Neural cell (in vitro differentiated cells): Measurements from ENCODE around the gene KRTCAP2. TPM values are rescaled to one million over a fixed set of nuclear protein-coding genes. Genes with fewer than 3 reads are reported as not detected.
A peak's percentile ranks its signal among the peaks of the same experiment; 100 is the strongest.
"Not testable (repeated sequence)": the region's sequence is repeated elsewhere in the genome, so short reads cannot be mapped to it uniquely, and the experiment has no call there.

Experiments
- H2AFZ ChIP-seq: fragments of 200-600, 300-800 bp; sonication (generic), shearing (Covaris generic); 2 replicates; pipeline ENCODE4 v1.6.0; 2014; ENCODE audit warnings: low read depth, mild to moderate bottlenecking, antibody characterized with exemption, low read length, moderate library complexity
- H3F3A ChIP-seq: fragments of 200-600 bp; shearing (Covaris generic); 2 replicates; pipeline ENCODE4 v1.6.1; 2016; ENCODE audit warnings: mild to moderate bottlenecking, moderate library complexity, mixed read lengths, antibody characterized with exemption, low read length; ENCODE audit not compliant: insufficient read depth, poor library complexity, severe bottlenecking
- H3K27ac ChIP-seq: fragments of 200-600, 300-800 bp; sonication (generic), shearing (Covaris generic); 2 replicates; pipeline ENCODE4 v1.5.1; 2014; ENCODE audit warnings: mild to moderate bottlenecking, low read length, moderate library complexity
- H3K27me3 ChIP-seq: fragments of 300-800, 200-600 bp; sonication (generic), shearing (Covaris generic); 2 replicates; pipeline ENCODE4 v1.6.0; 2014; ENCODE audit warnings: mild to moderate bottlenecking, low read depth, low read length, moderate library complexity; ENCODE audit not compliant: insufficient read depth
- H3K36me3 ChIP-seq: fragments of 300-800, 200-600 bp; sonication (generic), shearing (Covaris generic); 2 replicates; pipeline ENCODE4 v1.5.1; 2014; ENCODE audit warnings: mild to moderate bottlenecking, antibody characterized with exemption, low read length, moderate library complexity; ENCODE audit not compliant: insufficient read depth
- H3K4me2 ChIP-seq: fragments of 300-800, 200-600 bp; sonication (generic), shearing (Covaris generic); 2 replicates; pipeline ENCODE4 v1.6.0; 2014; ENCODE audit warnings: mild to moderate bottlenecking, low read length
- H3K4me3 ChIP-seq: fragments of 300-800, 200-600 bp; sonication (generic), shearing (Covaris generic); 2 replicates; pipeline ENCODE4 v1.5.1; 2014; ENCODE audit warnings: mild to moderate bottlenecking, low read length, moderate library complexity
- H3K79me2 ChIP-seq: fragments of 200-600 bp; shearing (Covaris generic); replicated peaks from 2 replicates; pipeline ENCODE4 v1.6.0; 2014; ENCODE audit warnings: mild to moderate bottlenecking, low read length, moderate library complexity; ENCODE audit not compliant: insufficient read depth
- H3K9ac ChIP-seq: fragments of 300-800, 200-600 bp; sonication (generic), shearing (Covaris generic); 2 replicates; pipeline ENCODE4 v1.6.1; 2016; ENCODE audit warnings: mild to moderate bottlenecking, low read length, mixed read lengths
- H3K9me2 ChIP-seq: fragments of 200-600 bp; shearing (Covaris generic); 2 replicates; pipeline ENCODE4 v1.6.1; 2016; ENCODE audit warnings: mild to moderate bottlenecking, low read length, mixed read lengths; ENCODE audit not compliant: insufficient read depth
- H3K9me3 ChIP-seq: fragments of 200-600, 300-800 bp; sonication (generic), shearing (Covaris generic); 2 replicates; pipeline ENCODE4 v1.6.1; 2016; ENCODE audit warnings: mild to moderate bottlenecking, mixed run types, low read length, moderate library complexity, mixed read lengths
- H4K20me1 ChIP-seq: fragments of 200-600 bp; shearing (Covaris generic); 2 replicates; pipeline ENCODE4 v1.6.1; 2016; ENCODE audit warnings: mild to moderate bottlenecking, mixed run types; ENCODE audit not compliant: insufficient read depth
- CTCF ChIP-seq: fragments of 450-650 bp; IDR thresholded peaks from 2 replicates; pipeline ENCODE4 v1.5.1; 2014; ENCODE audit warnings: antibody characterized with exemption, mild to moderate bottlenecking, moderate library complexity; ENCODE audit not compliant: poor library complexity, severe bottlenecking
- EP300 ChIP-seq: fragments of 450-650 bp; conservative IDR thresholded peaks from 2 replicates; pipeline ENCODE4 v1.6.1; 2014; ENCODE audit warnings: antibody characterized with exemption, mild to moderate bottlenecking, moderate library complexity; ENCODE audit not compliant: poor library complexity, severe bottlenecking
- EZH2 ChIP-seq: fragments of 200-600, 300-800 bp; shearing (Covaris generic), sonication (generic); IDR thresholded peaks from 2 replicates; pipeline ENCODE4 v1.6.1; 2014; ENCODE audit warnings: antibody characterized with exemption, low read length, borderline replicate concordance, mild to moderate bottlenecking; ENCODE audit not compliant: insufficient read depth, poor library complexity, severe bottlenecking
- MXI1 ChIP-seq: fragments of 450-650 bp; conservative IDR thresholded peaks from 2 replicates; pipeline ENCODE4 v1.6.1; 2014; ENCODE audit warnings: antibody characterized with exemption, mild to moderate bottlenecking; ENCODE audit not compliant: poor library complexity, severe bottlenecking
- POLR2AphosphoS5 ChIP-seq: IDR thresholded peaks from 2 replicates; pipeline ENCODE4 v1.6.1; 2012
- RAD21 ChIP-seq: fragments of 450-650 bp; conservative IDR thresholded peaks from 2 replicates; pipeline ENCODE4 v1.6.1; 2014; ENCODE audit warnings: antibody characterized with exemption, mild to moderate bottlenecking, moderate library complexity
- REST ChIP-seq: IDR thresholded peaks from 2 replicates; pipeline ENCODE4 v1.6.1; 2012; ENCODE audit warnings: borderline replicate concordance
- SMC3 ChIP-seq: fragments of 450-650 bp; conservative IDR thresholded peaks from 2 replicates; pipeline ENCODE4 v1.6.1; 2014; ENCODE audit warnings: antibody characterized with exemption, mild to moderate bottlenecking, moderate library complexity; ENCODE audit not compliant: poor library complexity
- TAF1 ChIP-seq: IDR thresholded peaks from 2 replicates; pipeline ENCODE4 v1.6.1; 2012; ENCODE audit warnings: low read depth
- polyA plus RNA-seq: library from polyadenylated mRNA; depleted of rRNA; stranded (reverse); fragments of >200 nt; gene quantifications from 2 replicates; pipeline ENCODE4 v1.2.3, GENCODE V29; 2014

KRTCAP2 gene
- polyA plus RNA-seq, 1 donor from 2014 or later, result 175 TPM

- Histone ChIP-seq H3K27me3 (no peaks in the 10 kb centered on the region), H2AFZ (no peak overlapping the region), H3K4me3 (peak overlapping the region; percentile 68), H3K79me2 (peaks cover 35% of the 10 kb centered on the region), H3K4me2 (peak overlapping the region; percentile 91), H3K36me3 (no peaks in the 10 kb centered on the region), H3K9me3 (no peaks in the 10 kb centered on the region), H4K20me1 (no peaks in the 10 kb centered on the region), H3F3A (no peaks in the 10 kb centered on the region), H3K9ac (peak overlapping the region; percentile 78), H3K9me2 (no peaks in the 10 kb centered on the region), H3K27ac (peak overlapping the region; percentile 91)
- no peak for TF ChIP-seq RAD21
These were observed 23.2 kb upstream of the KRTCAP2 start for GRCh38 chr1:155196103-155196892.

GRCh38 chr1:155195201-155196102 is 22.3 kb upstream of the KRTCAP2 start:
- no peak for TF ChIP-seq SMC3
- Histone ChIP-seq H3K79me2 (peaks cover 35% of the 10 kb centered on the region), H3K36me3 (no peaks in the 10 kb centered on the region), H3K9me2 (no peaks in the 10 kb centered on the region), H3K4me2 (peak overlapping the region; percentile 91), H3K9ac (peak overlapping the region; percentile 78), H3K4me3 (peak overlapping the region; percentile 68), H3K27ac (peak overlapping the region; percentile 91), H4K20me1 (no peaks in the 10 kb centered on the region), H3K9me3 (no peaks in the 10 kb centered on the region), H2AFZ (no peak overlapping the region), H3F3A (no peaks in the 10 kb centered on the region), H3K27me3 (no peaks in the 10 kb centered on the region)

- not testable (repeated sequence) for H2AFZ ChIP-seq
These were observed 20.8 kb upstream of the KRTCAP2 start for GRCh38 chr1:155193991-155194240.

GRCh38 chr1:155193275-155193990 is 20.3 kb upstream of the KRTCAP2 start:
- TF ChIP-seq EP300, result no peak
- TF ChIP-seq CTCF, result peak; percentile 93
- no peak for TF ChIP-seq REST
- peak; percentile 66 for TF ChIP-seq RAD21
- TF ChIP-seq TAF1, result no peak
- TF ChIP-seq EZH2, result no peak
- TF ChIP-seq SMC3, result peak; percentile 74
- TF ChIP-seq MXI1, result no peak
- no peak for TF ChIP-seq POLR2AphosphoS5
- peaks cover 32% of the 10 kb centered on the region for H3K79me2 ChIP-seq
- no peak overlapping the region for H2AFZ ChIP-seq
- no peaks in the 10 kb centered on the region for H4K20me1 ChIP-seq
- H3K4me3 ChIP-seq, result peak overlapping the region; percentile 68
- peak overlapping the region; percentile 55 for H3K4me2 ChIP-seq
- H3K27ac ChIP-seq, result peak overlapping the region; percentile 91
- no peaks in the 10 kb centered on the region for H3K9me3 ChIP-seq
- no peaks in the 10 kb centered on the region for H3F3A ChIP-seq
- H3K9me2 ChIP-seq, result no peaks in the 10 kb centered on the region
- no peaks in the 10 kb centered on the region for H3K27me3 ChIP-seq
- no peaks in the 10 kb centered on the region for H3K36me3 ChIP-seq
- H3K9ac ChIP-seq, result peak overlapping the region; percentile 78

More at GRCh38 chr1:155193991-155194240, 20.8 kb upstream of the KRTCAP2 start:
- Histone ChIP-seq H3K9ac (peak overlapping the region; percentile 78), H3K79me2 (peaks cover 35% of the 10 kb centered on the region), H3K4me3 (peak overlapping the region; percentile 68), H3K27ac (peak overlapping the region; percentile 91), H3K4me2 (peak overlapping the region; percentile 55)
- not testable (repeated sequence) for H3K9me2 ChIP-seq, H3K9me3 ChIP-seq, H3F3A ChIP-seq, H4K20me1 ChIP-seq, H3K27me3 ChIP-seq, H3K36me3 ChIP-seq
